ENCODE data around the gene LSS.
A peak's percentile ranks its signal among the peaks of the same experiment; 100 is the strongest.
"Not testable (repeated sequence)": the region's sequence is repeated elsewhere in the genome, so short reads cannot be mapped to it uniquely, and the experiment has no call there.

LSS gene

DNA sequence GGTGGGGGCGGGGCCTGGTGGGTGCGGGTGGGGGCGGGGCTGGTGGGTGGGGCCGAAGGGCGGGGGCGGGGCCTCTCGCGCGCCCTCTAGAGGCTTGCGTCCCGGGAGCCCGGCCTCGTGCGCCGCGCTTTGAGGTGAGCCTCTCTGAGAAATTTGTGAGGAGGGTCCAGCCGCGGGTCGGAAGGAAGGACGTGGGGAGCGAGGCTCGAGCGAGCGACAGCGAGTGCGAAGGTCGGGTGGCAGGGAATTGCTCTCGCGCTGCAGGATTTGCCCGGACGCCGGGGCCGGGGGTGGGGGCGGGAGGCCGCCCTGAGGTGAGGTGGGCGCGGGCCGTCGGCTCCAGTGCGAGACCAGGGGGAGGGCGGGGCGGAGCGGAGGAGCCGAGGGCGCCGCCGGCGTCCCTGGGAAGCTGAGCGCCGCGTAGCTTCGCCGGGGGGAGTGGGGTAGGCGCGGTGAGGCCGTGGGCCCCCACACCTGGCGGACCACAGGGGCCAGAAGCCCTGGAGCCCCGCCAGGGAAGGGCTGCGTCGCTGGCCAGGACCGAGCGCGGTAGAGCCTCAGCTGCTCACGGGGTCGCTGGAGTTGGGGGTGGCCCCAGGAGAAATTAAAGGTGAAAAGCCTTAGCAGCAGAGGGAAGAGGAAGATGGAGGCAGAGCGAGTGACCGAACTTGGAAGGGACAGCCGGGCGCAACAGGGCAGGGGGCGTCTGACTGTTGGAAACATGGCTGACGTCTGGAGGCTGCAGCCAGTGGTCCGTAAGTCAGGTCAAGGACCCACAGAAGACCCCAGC lies 754 bp upstream of the LSS start:
- DNase-seq (ENCODE audit: low spot score in 2 of 2): peak; percentile 58 to 61
- Mint-ChIP-seq H3K4me3 (peak overlapping the region; percentile 85), H3K27ac (peak overlapping the region; percentile 96), H3K36me3 (peaks cover 24% of the 10 kb centered on the region), H3K4me1 (peaks cover 64% of the 10 kb centered on the region), H3K9me3 (no peaks in the 10 kb centered on the region)
- ATAC-seq: peak; percentile 44

DNA sequence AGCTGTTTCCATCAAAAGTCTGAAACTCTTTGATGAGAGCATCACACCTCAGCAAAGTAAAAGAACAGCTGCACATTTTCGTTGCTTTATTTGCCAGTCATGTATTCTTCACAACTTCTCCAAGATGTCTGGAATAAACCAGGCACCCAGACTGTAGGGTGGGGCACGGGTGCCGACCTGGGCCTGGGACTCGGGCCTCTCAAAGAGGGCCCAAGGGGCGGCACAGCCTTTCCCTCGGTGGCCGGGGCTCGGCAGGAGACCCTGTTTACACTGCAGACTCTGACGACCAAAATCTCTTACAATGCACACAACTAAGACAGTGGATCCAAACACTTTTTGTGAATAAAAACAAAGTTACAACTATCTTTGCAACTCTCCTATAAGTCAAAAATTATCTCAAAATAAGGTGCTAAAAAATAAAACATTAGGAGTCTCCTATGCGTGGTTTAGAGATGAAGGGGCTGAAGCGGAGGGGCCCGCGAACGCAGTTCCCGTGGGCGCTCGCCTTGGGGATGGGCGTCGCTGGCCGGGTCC lies 696 bp downstream of the LSS start:
- Mint-ChIP-seq H3K9me3 (no peaks in the 10 kb centered on the region), H3K4me1 (peaks cover 49% of the 10 kb centered on the region), H3K36me3 (peaks cover 17% of the 10 kb centered on the region), H3K27ac (peak overlapping the region; percentile 96), H3K4me3 (peak overlapping the region; percentile 85)
- DNase-seq (ENCODE audit: low spot score in 2 of 2): no peak
- no peak for ATAC-seq

DNA sequence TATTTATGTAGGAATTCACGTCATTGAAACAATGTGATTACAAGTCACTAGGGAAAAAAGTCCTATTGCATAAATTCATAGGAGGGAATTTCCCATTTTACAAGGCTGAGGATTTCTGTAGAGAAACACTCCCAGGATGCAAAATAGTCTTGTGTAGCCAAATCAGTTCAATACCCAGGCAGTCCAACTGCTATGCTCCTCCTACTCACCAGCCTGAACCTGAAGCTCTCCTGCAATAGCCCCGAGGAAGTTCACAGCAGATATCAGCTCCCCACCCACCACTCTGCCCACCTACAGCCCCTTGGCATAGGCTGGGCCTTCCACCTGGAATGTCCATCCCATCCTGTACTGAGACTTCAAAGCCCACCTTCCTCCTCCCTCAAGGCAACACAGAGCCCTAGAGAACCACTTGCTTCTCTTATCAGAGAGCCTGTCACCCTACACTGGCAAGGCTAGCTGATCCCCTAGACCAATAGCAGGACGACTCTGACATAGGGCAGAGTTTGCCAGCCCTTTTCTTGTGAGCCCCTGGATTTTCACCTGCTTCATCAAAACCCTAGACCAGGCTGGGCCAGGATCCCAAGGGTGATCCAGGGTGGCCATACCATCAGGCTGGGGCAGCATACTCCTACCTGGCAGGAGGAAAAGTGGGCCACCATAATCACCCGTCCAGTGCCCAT lies 1.5 kb downstream of the LSS start:
- DNase-seq (ENCODE audit: low spot score in 2 of 2): no peak

DNA sequence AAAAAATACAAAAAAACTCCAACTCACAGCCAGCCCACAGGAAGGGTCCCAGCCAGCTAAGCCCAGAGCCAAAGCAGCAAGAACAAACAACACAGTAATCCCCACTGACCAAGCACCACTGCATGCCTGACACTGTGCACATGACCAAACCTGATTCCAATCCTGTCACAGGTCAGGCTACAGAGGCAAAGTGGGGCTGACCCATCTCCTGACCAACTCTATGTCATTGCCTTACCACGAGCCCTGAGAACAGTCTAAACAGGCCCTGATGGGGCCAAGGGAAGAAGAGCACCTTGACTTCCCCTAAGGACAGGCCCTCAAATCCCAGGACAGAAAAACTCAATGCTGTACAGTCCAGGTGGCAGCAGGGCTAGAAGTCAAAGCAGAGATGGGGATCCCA lies 2.4 kb downstream of the LSS start:
- no peaks in the 10 kb centered on the region for H3K9me3 Mint-ChIP-seq
- H3K36me3 Mint-ChIP-seq: peaks cover 11% of the 10 kb centered on the region
- H3K27ac Mint-ChIP-seq: no peak overlapping the region
- H3K4me1 Mint-ChIP-seq: peaks cover 48% of the 10 kb centered on the region
- DNase-seq (ENCODE audit: low spot score in 2 of 2) (no peak), ATAC-seq (no peak)
- no peak overlapping the region for H3K4me3 Mint-ChIP-seq

More for the DNA sequence above, 1.5 kb downstream of the LSS start:
- Mint-ChIP-seq H3K4me1 (peaks cover 53% of the 10 kb centered on the region), H3K9me3 (no peaks in the 10 kb centered on the region), H3K36me3 (peaks cover 11% of the 10 kb centered on the region), H3K27ac (peak overlapping the region; percentile 96), H3K4me3 (peak overlapping the region; percentile 85)
- ATAC-seq: no peak

DNA sequence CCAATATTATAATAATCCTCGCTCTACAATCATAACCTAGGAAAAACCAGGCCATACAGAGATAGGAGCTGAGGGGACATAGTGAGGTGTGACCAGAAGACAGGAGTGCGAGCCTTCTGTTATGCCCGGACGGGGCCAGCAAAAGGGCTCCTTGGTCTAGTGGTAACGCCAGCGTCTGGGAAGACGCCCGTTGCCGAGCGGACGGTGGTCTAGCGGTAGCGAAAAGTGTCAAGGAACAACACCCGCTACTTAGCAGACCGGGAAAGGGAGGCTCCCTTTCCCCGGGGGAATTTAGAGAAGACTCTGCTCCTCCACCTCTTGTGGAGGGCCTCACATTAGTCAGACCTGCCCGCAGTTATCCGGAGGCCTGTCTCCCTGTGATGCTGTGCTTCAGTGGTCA lies 4.9 kb downstream of the LSS start:
- not testable (repeated sequence) for H3K9me3 Mint-ChIP-seq; H3K36me3 Mint-ChIP-seq; H3K27ac Mint-ChIP-seq; DNase-seq (ENCODE audit: low spot score in 2 of 2); H3K4me3 Mint-ChIP-seq; ATAC-seq
- H3K4me1 Mint-ChIP-seq: peaks cover 35% of the 10 kb centered on the region

DNA sequence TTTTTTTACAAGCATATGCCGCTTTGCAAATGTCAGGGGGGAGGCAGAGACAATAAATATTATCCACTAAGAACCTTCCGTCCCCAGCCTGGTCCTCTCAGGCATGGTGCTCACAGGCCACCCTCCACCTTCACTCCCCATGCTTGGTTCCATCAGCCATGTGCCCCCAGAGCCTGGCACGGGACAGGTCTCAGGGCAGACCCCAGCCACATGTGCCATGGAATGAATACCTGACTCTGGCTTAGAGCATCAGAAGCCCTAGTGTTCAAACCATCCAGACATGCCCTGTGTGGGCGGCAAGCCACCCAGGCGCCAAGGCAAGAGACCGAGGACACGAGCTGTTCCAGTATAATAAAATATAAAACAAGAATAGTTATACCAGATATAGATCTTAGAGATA lies 5.4 kb downstream of the LSS start:
- Mint-ChIP-seq H3K4me3 (no peak overlapping the region), H3K4me1 (peaks cover 35% of the 10 kb centered on the region), H3K9me3 (no peaks in the 10 kb centered on the region), H3K36me3 (peaks cover 7% of the 10 kb centered on the region), H3K27ac (no peak overlapping the region)
- ATAC-seq (no peak), DNase-seq (ENCODE audit: low spot score in 2 of 2) (no peak)

DNA sequence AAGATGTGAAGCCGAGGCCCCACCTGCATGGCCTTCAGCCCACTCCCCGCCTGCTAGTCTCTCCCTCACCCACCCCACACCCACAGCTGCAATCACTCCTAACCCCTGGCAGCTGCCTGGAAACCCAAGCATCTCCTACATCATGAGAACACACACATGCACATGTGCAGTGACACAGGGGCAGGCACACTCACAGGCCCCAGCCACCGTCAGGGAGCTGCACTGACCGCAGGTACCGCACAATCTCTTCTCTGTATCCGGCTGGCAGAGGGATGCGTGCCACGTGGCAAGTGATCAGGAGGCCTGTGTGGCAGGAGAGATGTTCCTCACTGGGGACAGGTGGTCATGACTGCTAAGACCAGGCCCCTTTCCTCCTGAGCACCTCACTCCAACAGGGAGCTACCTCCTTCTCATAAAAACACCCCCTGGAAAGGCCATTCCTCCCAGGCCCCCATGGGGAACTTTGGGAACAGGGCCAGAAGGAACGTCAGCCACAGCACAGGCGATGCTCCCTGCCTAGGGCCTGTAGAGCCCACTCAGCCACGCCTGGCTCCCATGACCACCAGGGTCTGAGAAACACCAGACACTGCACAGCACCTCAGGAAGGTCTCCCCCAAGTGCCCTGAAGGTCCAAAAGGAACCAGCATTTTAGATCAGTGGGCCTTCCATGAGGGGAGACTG lies 6.0 kb downstream of the LSS start:
- peaks cover 30% of the 10 kb centered on the region for H3K4me1 Mint-ChIP-seq
- DNase-seq (ENCODE audit: low spot score in 2 of 2) (no peak), ATAC-seq (no peak)
- no peak overlapping the region for H3K4me3 Mint-ChIP-seq
- peak overlapping the region; percentile 65 for H3K27ac Mint-ChIP-seq
- no peaks in the 10 kb centered on the region for H3K9me3 Mint-ChIP-seq
- H3K36me3 Mint-ChIP-seq: peaks cover 7% of the 10 kb centered on the region

DNA sequence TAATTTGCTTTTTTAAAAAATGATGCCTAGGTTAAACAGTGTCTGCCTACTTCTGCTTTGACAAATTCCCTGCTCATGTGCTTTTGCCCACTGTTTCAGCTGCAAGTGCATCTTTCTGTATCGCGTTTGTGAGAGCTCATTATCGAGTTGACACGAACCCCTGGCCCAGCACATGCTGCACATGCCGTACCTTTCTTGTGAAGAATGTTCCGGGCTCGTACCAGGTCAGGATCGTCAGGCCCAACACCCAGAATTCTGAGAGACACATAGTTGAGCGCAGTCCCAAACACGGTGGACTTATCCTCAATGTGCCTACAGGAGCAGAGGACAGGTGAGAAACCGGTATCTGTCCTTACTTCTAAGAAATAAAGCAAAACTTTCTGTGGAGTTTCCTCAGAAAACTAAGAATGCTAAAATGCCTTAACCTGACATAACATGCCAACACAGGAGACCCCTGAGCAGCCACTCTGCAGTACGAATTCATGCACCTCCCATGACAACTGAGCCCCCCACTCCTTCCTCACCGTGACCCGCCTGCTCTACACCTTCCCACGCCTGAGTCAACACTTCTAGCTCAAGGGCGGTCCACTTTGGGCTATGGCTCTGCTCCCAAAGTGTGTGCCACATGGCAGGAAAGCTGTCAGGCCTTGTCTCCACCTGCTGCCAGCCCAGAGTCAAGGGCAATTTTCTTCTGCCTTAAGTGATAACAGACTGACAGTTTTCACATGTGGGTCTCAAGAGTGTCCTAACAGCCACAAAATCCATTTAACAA lies 6.7 kb downstream of the LSS start:
- peaks cover 23% of the 10 kb centered on the region for H3K4me1 Mint-ChIP-seq
- peak overlapping the region; percentile 65 for H3K27ac Mint-ChIP-seq
- ATAC-seq (no peak), DNase-seq (ENCODE audit: low spot score in 2 of 2) (no peak)
- H3K36me3 Mint-ChIP-seq: peaks cover 7% of the 10 kb centered on the region
- H3K4me3 Mint-ChIP-seq: no peak overlapping the region
- no peaks in the 10 kb centered on the region for H3K9me3 Mint-ChIP-seq

DNA sequence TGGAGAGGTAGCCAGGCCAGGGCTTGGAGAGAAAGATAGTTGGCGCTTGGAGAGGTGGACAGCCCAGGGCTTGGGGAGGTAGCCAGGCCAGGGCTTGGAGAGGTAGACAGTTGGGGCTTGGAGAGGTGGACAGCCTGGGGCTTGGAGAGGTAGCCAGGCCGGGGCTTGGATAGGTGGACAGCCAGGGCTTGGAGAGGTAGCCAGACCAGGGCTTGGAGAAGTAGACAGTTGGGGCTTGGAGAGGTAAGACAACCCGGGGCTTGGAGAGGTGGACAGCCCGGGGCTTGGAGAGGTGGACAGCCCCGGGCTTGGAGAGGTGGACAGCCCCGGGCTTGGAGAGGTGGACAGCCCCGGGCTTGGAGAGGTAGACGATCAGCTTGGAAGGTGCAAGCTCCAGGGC lies 7.7 kb downstream of the LSS start:
- Mint-ChIP-seq H3K27ac (peak overlapping the region; percentile 20), H3K36me3 (peaks cover 7% of the 10 kb centered on the region), H3K9me3 (no peaks in the 10 kb centered on the region), H3K4me3 (no peak overlapping the region), H3K4me1 (peaks cover 20% of the 10 kb centered on the region)
- ATAC-seq (no peak), DNase-seq (ENCODE audit: low spot score in 2 of 2) (no peak)

DNA sequence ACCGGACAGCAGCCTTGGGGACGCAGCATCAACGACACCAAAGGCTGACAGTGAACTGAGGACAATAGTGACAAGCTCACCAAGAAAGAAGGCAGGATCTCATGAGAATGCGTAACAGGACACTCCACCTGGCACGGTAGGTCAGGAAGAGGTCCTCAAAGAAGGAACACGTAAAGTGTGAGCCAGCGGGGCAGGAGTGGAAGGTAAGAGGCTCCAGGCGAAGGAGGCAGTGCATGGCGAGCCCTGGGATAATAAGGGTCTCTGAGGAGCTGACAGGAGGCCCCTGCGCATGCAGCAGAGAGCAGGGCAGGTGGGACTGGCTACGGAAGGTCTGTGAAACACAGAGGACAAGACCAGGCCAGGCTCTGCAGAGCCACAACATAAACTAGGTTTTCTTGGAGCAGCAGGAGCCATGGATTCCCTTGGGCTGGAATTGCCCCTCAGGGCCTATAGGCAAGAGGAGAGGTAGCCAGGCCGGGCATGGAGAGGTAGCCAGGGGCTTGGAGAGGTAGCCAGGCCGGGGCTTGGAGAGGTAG lies 8.2 kb downstream of the LSS start:
- no peak overlapping the region for H3K4me3 Mint-ChIP-seq
- H3K9me3 Mint-ChIP-seq: no peaks in the 10 kb centered on the region
- peaks cover 7% of the 10 kb centered on the region for H3K36me3 Mint-ChIP-seq
- DNase-seq (ENCODE audit: low spot score in 2 of 2): no peak
- peaks cover 15% of the 10 kb centered on the region for H3K4me1 Mint-ChIP-seq
- no peak for ATAC-seq
- peak overlapping the region; percentile 20 for H3K27ac Mint-ChIP-seq

DNA sequence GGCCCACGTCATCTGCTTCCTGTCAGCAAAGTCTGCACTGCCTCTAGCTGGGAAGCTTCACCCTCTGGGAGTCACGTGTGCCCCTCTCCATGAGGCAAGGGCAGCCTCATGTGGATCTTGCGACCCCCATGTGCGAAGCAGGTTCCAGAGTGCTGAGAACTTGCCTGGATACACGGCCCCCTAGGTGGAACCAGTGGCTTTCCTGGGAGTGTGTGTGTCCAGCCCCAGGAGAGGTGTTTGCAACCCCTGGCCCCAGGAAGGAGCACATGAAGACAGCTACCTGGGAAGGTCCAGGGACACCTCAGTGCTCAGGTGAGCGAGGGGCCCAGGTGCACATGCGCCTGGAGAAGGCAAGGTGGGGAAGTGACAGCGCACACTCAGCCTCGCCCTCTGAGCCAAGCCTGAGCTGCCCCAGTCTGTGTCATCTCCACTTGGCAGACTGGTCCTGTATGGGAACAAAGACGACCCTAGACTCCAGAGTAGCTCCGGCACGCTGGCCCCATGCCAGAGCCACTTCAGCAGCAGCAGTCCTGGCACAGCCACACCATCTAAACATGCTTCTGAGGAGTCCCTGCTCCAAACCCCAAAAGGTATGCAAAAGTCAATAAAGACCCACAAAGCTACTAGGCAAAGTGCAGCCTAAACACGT lies 8.9 kb downstream of the LSS start:
- DNase-seq (ENCODE audit: low spot score in 2 of 2) (no peak), ATAC-seq (no peak)
- peaks cover 7% of the 10 kb centered on the region for H3K36me3 Mint-ChIP-seq
- peaks cover 13% of the 10 kb centered on the region for H3K4me1 Mint-ChIP-seq
- H3K4me3 Mint-ChIP-seq: no peak overlapping the region
- H3K9me3 Mint-ChIP-seq: no peaks in the 10 kb centered on the region
- no peak overlapping the region for H3K27ac Mint-ChIP-seq

DNA sequence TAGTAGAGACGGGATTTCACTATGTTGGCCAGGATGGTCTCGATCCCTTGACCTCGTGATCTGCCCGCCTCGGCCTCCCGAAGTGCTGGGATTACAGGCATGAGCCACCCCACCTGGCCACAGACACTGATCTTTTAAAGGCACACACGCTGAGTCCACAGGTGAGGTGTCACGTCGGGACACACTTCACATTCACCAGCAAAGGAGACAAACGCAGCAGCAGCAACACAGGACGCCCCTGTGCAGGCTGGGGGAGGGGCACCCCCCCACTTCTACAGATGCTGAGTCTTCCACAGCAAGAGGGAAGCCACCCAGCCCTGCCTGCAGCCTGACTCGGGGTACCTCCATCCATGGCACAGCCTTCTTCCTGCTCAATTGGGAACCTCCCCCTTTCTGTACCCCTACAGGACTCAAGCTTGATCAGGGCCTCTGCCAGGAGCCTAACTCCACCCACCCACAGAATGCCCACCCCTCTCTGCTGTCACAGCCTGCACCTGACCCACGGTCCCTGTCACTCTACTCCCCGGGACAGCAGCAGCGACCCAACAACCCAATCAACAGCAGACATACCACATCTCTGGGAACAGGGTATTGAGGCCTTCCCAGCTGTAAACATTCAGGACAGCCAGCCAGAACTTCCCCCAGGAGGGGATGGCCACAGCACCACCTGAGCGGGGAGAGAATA lies 9.5 kb downstream of the LSS start:
- Mint-ChIP-seq H3K36me3 (peaks cover 7% of the 10 kb centered on the region), H3K4me3 (no peak overlapping the region), H3K9me3 (no peaks in the 10 kb centered on the region), H3K4me1 (peaks cover 13% of the 10 kb centered on the region), H3K27ac (no peak overlapping the region)
- DNase-seq (ENCODE audit: low spot score in 2 of 2) (no peak), ATAC-seq (no peak)

DNA sequence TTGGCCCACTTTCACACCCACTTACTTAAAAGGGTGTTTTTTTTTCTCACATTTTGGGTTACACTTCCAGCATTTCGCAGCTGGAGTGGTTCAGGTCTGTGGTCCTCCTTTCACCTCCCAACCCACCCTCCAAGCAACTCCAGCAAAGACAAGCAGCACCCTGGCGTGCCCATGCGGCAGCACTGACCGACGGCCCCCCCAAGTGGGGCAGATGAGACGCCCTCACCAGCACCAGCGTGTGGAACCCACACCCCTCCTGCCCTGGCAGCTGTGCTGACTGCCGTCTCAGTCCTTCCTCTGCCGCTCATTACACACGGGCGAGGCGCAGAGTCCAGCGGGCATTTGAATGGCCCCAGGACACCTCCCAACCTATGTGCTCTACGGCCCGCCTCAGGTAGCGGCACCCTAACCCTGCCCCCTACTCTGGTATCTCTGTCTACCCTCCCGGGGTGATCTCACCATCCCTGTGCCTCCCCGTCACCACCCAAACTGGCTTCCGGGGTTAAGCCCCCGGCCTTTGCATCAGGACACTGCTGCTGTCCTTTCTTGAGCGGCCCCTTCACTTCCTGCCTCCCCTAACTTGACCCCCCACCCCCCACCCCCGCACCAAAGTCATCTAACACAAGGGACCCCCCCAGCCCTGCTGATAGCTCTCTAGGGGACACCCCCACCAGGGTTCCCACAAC lies 10.9 kb downstream of the LSS start:
- peaks cover 12% of the 10 kb centered on the region for H3K4me1 Mint-ChIP-seq
- no peak overlapping the region for H3K4me3 Mint-ChIP-seq
- H3K9me3 Mint-ChIP-seq: no peaks in the 10 kb centered on the region
- no peak for DNase-seq (ENCODE audit: low spot score in 2 of 2)
- peaks cover 7% of the 10 kb centered on the region for H3K36me3 Mint-ChIP-seq
- ATAC-seq: no peak
- no peak overlapping the region for H3K27ac Mint-ChIP-seq
